Tibial artery (tissue), 4 donors: Measurements from ENCODE around the gene CDH4.

Experiments used
- DNase-seq, 2 donors: peaks; one replicate each; pipeline ENCODE4 v3.0.0-alpha.2; 2019
- H3K27ac ChIP-seq, 2 donors: fragments of 200-600 bp; sonication (generic) in 1 of 2; 1 replicate in 1 of 2; 2 replicates in 1 of 2; pipeline ENCODE4 v1.5.1; 2018 to 2019; ENCODE audit warnings: mild to moderate bottlenecking in 1 of 2
- H3K27me3 ChIP-seq, 2 donors: fragments of 200-600 bp; sonication (generic) in 1 of 2; one replicate each; pipeline versions ENCODE4 v1.5.1 to v1.6.0; 2016 to 2019
- H3K36me3 ChIP-seq, 3 donors: fragments of 200-600 bp; sonication (generic) in 2 of 3; one replicate each; pipeline ENCODE4 v1.5.1; 2016 to 2019; ENCODE audit warnings: mild to moderate bottlenecking in 2 of 3
- H3K4me1 ChIP-seq, 4 donors: fragments of 200-600 bp; sonication (generic) in 2 of 4; 1 replicate in 3 of 4; 2 replicates in 1 of 4; pipeline ENCODE4 v1.5.1; 2016 to 2019
- H3K4me3 ChIP-seq, 2 donors: fragments of 200-600 bp; sonication (generic) in 1 of 2; 1 replicate in 1 of 2; 2 replicates in 1 of 2; pipeline ENCODE4 v1.5.1; 2018 to 2019; ENCODE audit warnings: mild to moderate bottlenecking in 2 of 2
- H3K9me3 ChIP-seq, 3 donors: fragments of 200-600 bp; sonication (generic) in 1 of 3; one replicate each; pipeline ENCODE4 v1.5.1; 2016 to 2019
- CTCF ChIP-seq, 2 experiments: fragments of 200-600 bp in 1 of 2; fragments of 450-650 bp in 1 of 2; IDR thresholded peaks; one replicate each; pipeline ENCODE4 v1.5.1; 2017 to 2019; ENCODE audit warnings: antibody characterized with exemption in 2 of 2, mild to moderate bottlenecking in 1 of 2, moderate library complexity in 1 of 2
- intact Hi-C: fragments of 100-400 bp; cut with DNase I; formaldehyde crosslinking; loops from one replicate; pipeline ENCODE4 v1.15.0; 2023; ENCODE audit warnings: low total_unique reads

The CDH4 gene

GRCh38 chr20:61812845-61813485 lies 560.9 kb downstream of the CDH4 start:
- Histone ChIP-seq H3K36me3 (no peaks in the 10 kb centered on the region), H3K4me1 (no peaks in the 10 kb centered on the region), H3K4me3 (no peak overlapping the region), H3K9me3 (no peaks in the 10 kb centered on the region), H3K27ac (no peak overlapping the region), H3K27me3 (peaks cover 0 to 20% of the 10 kb centered on the region in 2 donors)
- intact Hi-C loops, result no loop called here
- no peak for TF ChIP-seq CTCF (IDR thresholded peaks at IDR 0.05)
- no peak for DNase-seq

DNA sequence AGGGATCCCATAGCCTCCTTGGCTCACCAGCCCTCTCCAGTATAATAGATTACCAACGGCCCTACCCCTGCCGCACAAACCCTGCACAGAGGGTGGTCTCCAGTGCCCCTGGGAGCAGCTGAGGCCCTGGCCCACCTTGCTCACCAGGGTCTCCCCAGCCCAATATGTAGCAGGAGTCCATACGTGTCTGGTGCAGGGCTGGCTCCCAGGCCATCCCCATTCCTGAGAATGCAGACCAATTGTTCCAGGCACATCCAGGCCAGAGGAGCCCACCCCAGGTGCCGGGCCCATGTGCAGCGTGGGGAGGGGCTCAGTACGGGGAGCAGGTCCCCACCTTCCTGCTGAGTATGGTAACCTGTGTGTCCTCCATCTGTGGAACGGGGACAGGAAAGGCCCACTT lies 561.7 kb downstream of the CDH4 start:
- Histone ChIP-seq H3K27ac (no peak overlapping the region), H3K4me3 (no peak overlapping the region), H3K4me1 (no peaks in the 10 kb centered on the region), H3K36me3 (no peaks in the 10 kb centered on the region), H3K27me3 (peaks cover 0 to 17% of the 10 kb centered on the region in 2 donors), H3K9me3 (no peaks in the 10 kb centered on the region)
- intact Hi-C loops, result no loop called here
- TF ChIP-seq CTCF (IDR thresholded peaks at IDR 0.05), result no peak
- no peak for DNase-seq

DNA sequence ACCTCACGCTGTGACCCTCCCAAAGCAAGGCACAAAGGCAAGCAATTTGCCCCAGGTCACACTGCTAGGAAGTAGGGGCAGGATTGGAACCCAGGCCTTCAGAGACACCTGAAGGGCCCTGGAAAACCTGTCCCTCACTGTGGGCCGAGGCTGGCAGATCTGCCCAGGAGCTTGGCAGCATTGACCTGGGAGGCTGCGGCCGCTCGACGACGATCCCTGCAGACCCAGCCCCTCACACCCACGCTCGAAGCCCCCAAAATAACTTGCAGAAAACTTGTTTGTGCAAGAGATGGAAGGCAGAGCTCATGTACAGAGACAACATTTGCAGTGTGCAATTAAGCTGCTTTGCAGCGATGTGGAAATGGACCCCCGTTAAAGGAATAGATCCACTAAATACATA lies 562.2 kb downstream of the CDH4 start:
- H3K27ac ChIP-seq, result no peak overlapping the region
- DNase-seq, result no peak
- no peaks in the 10 kb centered on the region for H3K9me3 ChIP-seq
- H3K36me3 ChIP-seq, result no peaks in the 10 kb centered on the region
- no peak overlapping the region for H3K4me3 ChIP-seq
- H3K27me3 ChIP-seq, result peaks cover 0 to 14% of the 10 kb centered on the region in 2 donors
- TF ChIP-seq CTCF (IDR thresholded peaks at IDR 0.05), result no peak
- intact Hi-C loops, result no loop called here
- no peaks in the 10 kb centered on the region for H3K4me1 ChIP-seq

- Histone ChIP-seq H3K4me3 (no peak overlapping the region), H3K9me3 (no peaks in the 10 kb centered on the region), H3K36me3 (no peaks in the 10 kb centered on the region), H3K4me1 (no peaks in the 10 kb centered on the region), H3K27ac (no peak overlapping the region), H3K27me3 (peaks cover 0 to 14% of the 10 kb centered on the region in 2 donors)
- TF ChIP-seq CTCF (IDR thresholded peaks at IDR 0.05), result no peak
- DNase-seq, result no peak
- intact Hi-C loops, result no loop called here
These were observed 562.7 kb downstream of the CDH4 start for GRCh38 chr20:61814726-61815125.

- H3K36me3 ChIP-seq, result no peaks in the 10 kb centered on the region
- no peak for DNase-seq
- no peaks in the 10 kb centered on the region for H3K4me1 ChIP-seq
- H3K4me3 ChIP-seq, result no peak overlapping the region
- intact Hi-C loops, result no loop called here
- TF ChIP-seq CTCF (IDR thresholded peaks at IDR 0.05), result no peak
- H3K27me3 ChIP-seq, result peaks cover 0 to 17% of the 10 kb centered on the region in 2 donors
- H3K27ac ChIP-seq, result no peak overlapping the region
- H3K9me3 ChIP-seq, result no peaks in the 10 kb centered on the region
These were observed 563.1 kb downstream of the CDH4 start for GRCh38 chr20:61815176-61815575.

- Histone ChIP-seq H3K27ac (no peak overlapping the region), H3K4me1 (no peaks in the 10 kb centered on the region), H3K27me3 (peaks cover 0 to 19% of the 10 kb centered on the region in 2 donors), H3K4me3 (no peak overlapping the region), H3K36me3 (no peaks in the 10 kb centered on the region), H3K9me3 (no peaks in the 10 kb centered on the region)
- no peak for DNase-seq
- TF ChIP-seq CTCF (IDR thresholded peaks at IDR 0.05), result no peak
- intact Hi-C loops, result no loop called here
These were observed 563.6 kb downstream of the CDH4 start for GRCh38 chr20:61815678-61816077.
